GM10248 (cell line): ENCODE results near the gene TEX2.
"Not testable (repeated sequence)": the region's sequence is repeated elsewhere in the genome, so short reads cannot be mapped to it uniquely, and the experiment has no call there.

ENCODE experiments used
- CTCF ChIA-PET: fragments of 300-600 bp; sonication (Branson Sonifier 250); formaldehyde crosslinking; extraction: SDS; loops from one replicate; lab custom pipeline; 2021; ENCODE audit warnings: antibody characterized with exemption; lab: Yijun Ruan, JAX
- POLR2A ChIA-PET: fragments of 350-650 bp; sonication (Branson Sonifier 250); formaldehyde crosslinking; extraction: SDS; loops from one replicate; lab custom pipeline; 2020; ENCODE audit warnings: antibody characterized with exemption; lab: Yijun Ruan, JAX
- DNase-seq: peaks from one replicate; pipeline ENCODE4 v3.0.0; 2012; ENCODE audit errors: extremely low spot score
- CTCF ChIP-seq: IDR thresholded peaks from 2 replicates; pipeline ENCODE4 v1.5.1; 2012; ENCODE audit warnings: mild to moderate bottlenecking, low read depth; ENCODE audit errors: extremely low read depth, missing control alignments, control extremely low read depth

TEX2 gene

GRCh38 chr17:64193561-64193960, 69.5 kb downstream of the TEX2 start:
- no peak for TF ChIP-seq CTCF
- POLR2A ChIA-PET: no interaction called here
- CTCF ChIA-PET: interaction anchor here (0.9 to 3.6 kb wide), 6 partner anchors 9 to 29 kb away, joined by 3 to 15 read pairs (median 6); no protein-coding TSS in a partner anchor
- DNase-seq: no peak

DNA sequence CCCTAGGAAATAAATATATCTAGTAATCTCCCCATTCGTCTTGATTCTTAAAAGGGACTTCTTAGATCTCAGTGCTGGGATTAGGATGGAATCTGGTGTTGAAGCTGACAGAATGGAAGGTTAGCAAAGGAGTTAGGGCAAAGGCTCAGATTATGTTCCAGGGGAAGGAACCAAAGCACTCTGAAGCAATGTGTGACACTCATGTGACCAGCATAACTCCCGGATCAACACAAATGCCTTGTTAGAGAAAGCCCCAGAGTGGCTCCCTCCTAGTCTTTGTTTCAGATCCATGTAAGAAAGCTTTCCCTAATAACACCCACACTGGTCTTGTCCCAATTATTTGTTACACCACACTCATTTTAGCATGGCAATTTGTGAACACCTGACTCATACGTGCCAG, 70.5 kb downstream of the TEX2 start:
- no peak for DNase-seq
- TF ChIP-seq CTCF: no peak
- ChIA-PET CTCF (interaction anchor here (2.2 to 3.6 kb wide), 2 partner anchors 10 to 15 kb away, joined by 9 to 15 read pairs; no protein-coding TSS in a partner anchor), POLR2A (interaction anchor here (0.7 kb wide), 1 partner anchor 136 kb away, joined by 3 read pairs; no protein-coding TSS in a partner anchor)

DNA sequence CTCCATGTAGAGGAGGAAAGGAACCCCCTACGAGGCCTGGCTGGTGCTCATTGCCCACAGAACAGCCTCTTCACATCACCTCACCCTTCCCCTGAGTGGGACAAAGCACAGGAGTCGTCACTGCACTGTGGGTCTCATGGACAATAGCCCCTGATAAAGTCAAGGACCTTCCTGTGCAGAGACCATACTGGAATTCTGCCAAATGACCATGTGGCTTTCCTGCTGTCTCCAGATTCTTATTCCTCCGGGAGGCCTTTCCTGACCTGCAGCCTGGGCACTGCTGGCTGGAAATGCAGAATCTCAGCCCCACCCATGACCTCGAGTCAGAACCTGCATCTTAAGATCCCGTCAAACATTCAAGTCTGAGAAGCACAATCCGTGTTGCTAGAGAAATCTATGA, 72.6 kb downstream of the TEX2 start:
- no peak for DNase-seq
- CTCF ChIA-PET: no interaction called here
- POLR2A ChIA-PET: no interaction called here

DNA sequence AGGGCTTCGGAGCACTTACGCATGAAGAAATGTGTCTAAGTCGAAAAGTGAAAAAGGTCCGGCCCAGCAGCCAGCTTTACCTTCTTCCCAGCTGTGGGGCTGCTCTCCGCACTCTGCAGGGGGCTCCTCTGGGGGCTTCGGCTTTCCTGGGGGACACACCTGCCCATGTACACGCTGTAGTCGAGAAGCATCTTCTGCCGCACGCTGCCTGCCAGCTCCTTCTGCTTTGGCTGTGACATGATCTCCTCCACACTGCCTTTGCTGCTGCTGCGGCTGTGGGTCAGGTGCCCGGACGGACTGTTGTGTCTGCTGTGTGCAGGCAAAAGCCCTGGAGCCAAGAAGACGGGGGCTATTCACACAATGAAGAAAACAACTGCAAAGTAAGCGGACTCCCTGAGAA, 75.0 kb downstream of the TEX2 start:
- POLR2A ChIA-PET: no interaction called here
- CTCF ChIA-PET: interaction anchor here (1.3 kb wide), 2 partner anchors 13 kb away, joined by 3 to 4 read pairs; no protein-coding TSS in a partner anchor
- no peak for TF ChIP-seq CTCF
- DNase-seq: no peak

More for the DNA sequence above, 72.6 kb downstream of the TEX2 start:
- no peak for TF ChIP-seq CTCF

DNA sequence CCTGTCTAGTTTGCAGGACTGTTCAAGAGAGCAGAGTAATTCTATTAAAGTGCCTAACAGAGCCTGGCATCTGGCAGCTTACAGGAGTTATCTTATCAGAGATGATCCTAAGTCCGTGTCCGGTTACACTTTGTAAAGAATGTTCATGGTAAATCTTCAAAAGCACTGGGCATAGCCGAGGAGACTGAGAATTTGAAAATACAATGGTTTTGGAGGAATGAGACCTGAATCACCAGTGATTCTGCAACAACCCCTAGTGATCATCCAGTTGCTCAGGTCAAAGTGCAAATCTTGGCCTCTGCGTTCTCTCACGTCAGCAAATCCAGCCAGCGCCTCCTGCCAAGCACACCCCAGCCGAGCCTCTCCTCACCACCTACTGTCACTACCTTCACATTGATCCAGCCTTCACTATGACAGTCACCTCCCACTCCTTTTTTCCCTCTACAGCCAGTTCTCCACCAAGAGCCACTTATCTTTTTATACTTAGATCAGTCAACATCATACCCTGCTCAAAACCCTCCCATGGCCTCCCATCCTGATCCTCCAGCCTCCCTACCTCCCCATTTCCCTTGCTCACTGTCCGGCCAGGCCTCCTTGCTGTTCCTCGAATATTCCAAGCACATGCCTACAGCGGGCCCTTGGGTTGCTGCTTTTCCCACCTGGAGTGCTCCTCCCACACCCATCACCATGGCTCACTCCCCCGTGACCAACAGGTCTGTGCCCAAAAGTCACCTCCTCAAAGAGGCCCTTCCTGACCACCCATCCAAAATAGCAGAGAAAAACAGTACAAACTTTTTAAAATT, 75.8 kb downstream of the TEX2 start:
- no peak for DNase-seq
- TF ChIP-seq CTCF: no peak
- CTCF ChIA-PET: no interaction called here
- POLR2A ChIA-PET: no interaction called here

DNA sequence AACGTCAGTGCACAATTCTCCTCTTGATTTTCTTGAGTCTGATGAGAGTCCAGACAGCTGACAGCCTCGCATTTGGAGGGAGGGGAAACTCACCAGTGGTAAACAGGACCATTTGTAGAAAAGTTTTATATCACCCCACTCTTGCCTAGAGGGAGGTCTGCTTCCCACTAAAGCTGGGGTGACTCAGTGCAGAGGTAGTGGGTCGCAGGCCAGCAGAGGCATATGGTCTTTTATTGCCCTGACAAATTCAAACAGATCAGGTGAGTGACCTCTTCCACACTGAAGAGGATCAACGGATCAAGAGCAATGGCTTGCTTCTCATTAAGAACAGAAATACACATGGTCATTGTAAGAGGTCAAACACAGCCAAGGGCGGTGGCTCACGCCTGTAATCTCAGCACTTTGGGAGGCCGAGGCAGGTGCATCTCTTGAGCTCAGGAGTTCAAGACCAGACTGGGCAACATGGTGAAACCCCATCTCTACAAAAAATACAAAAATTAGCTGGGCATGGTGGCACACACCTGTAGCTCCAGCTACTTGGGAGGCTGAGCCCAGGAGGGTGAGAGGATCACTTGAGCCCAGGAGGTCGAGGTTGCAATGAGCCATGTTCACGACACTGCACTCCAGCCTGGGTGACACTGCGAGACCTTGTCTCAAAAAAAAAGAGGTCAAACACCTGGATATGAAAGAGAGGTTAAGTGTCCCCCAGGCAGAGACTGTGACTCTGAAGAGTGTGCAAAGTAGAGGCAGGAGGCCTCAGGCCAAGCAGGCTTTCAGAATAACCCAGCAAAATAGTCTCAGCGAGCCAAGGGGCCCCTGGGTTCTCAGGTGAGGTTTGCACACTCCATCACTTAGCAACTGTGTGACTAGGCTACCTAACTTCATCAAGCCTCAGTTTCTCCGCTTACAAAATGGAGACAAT, 76.6 kb downstream of the TEX2 start:
- POLR2A ChIA-PET: no interaction called here
- TF ChIP-seq CTCF: no peak
- DNase-seq: no peak
- CTCF ChIA-PET: interaction anchor here (0.9 kb wide), 1 partner anchor 17 kb away, joined by 3 read pairs; no protein-coding TSS in a partner anchor

DNA sequence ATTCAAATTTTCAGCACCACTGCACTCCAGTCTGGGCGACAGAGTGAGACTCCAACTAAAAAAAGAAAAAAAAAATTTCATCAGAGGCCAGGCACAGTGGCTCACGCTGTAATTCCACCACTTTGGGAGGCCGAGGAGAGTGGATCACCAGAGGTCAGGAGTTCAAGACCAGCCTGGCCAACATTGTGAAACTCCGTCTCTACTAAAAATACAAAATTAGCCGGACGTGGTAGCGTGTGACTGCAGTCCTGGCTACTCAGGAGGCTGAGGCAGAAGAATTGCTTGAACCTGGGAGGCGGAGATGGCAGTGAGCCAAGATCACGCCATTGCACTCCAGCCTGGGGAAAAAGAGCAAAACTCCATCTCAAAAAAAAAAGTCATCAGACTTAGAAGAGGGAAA, 77.5 kb downstream of the TEX2 start:
- CTCF ChIA-PET: interaction anchor here (0.9 kb wide), 1 partner anchor 17 kb away, joined by 3 read pairs; no protein-coding TSS in a partner anchor
- POLR2A ChIA-PET, DNase-seq: not testable (repeated sequence)
